ENCODE results near the gene TAL1.
A peak's percentile ranks its signal among the peaks of the same experiment; 100 is the strongest.

DNA sequence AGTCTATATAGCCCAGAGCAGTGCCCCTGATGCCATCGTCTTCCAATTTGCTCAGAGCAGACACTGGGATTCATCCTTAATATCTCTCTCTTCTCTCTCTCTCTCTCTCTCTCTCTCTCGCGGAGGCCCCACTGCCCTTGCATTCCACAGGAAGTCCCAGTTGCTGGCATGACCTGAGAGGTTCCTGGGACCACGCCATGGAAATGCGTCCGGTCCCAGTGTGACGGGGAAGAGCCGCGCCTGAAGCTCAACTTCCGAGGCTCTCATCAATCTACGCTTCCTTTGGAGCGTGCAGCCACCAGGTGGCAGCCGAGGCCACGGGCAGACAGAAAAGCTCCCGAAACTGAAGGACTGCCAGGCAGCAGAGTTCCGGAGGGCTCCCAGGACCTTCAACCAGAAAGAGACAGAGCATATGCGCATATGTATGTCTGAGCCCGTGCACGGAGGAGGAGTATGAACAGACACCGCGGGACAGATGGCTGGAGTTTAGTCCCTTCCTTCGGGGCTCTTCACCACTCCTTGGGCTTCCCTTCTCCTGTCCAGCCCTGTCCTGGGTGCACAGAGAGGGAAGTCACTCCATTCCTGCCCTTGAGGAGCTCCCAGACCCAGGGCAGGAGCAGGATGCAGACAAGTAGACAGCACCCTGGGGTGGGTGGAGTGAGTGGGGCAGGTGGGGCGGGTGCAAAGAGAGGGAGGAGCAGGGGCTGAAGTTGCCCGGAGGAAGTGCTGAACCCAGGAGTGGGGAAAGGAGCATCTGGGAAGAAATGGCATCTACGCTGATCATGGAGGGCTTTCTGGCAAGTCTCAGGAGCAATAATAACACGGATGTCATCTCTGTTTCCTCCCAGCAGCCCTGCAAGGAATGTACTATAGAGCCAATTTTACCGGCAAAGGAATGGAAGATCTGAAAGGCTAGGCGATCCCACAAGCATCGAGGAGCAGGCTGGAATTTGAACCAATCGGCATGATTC, 52.7 kb downstream of the TAL1 start:
- TF ChIP-seq, protein P1, sequence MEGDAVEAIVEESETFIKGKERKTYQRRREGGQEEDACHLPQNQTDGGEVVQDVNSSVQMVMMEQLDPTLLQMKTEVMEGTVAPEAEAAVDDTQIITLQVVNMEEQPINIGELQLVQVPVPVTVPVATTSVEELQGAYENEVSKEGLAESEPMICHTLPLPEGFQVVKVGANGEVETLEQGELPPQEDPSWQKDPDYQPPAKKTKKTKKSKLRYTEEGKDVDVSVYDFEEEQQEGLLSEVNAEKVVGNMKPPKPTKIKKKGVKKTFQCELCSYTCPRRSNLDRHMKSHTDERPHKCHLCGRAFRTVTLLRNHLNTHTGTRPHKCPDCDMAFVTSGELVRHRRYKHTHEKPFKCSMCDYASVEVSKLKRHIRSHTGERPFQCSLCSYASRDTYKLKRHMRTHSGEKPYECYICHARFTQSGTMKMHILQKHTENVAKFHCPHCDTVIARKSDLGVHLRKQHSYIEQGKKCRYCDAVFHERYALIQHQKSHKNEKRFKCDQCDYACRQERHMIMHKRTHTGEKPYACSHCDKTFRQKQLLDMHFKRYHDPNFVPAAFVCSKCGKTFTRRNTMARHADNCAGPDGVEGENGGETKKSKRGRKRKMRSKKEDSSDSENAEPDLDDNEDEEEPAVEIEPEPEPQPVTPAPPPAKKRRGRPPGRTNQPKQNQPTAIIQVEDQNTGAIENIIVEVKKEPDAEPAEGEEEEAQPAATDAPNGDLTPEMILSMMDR (conservative IDR thresholded peaks at IDR 0.05 in 1 of 2, IDR thresholded peaks at IDR 0.05 in 1 of 2; ENCODE audit: low read depth in 1 of 2, low read length in 2 of 2), result peak; percentile 89 to 91
- TF ChIP-seq EZH2 (IDR thresholded peaks at IDR 0.05; ENCODE audit: low read length, missing control alignments), result no peak

Data from fibroblast of lung (primary cell).